Kidney epithelial cell (primary cell): ENCODE measurements around the gene ZNF407. TPM values are rescaled to one million over a fixed set of nuclear protein-coding genes. Genes with fewer than 3 reads are reported as not detected.

ENCODE experiments used
- DNase-seq: peaks from one replicate; pipeline ENCODE4 v3.0.0-alpha.2; 2010; ENCODE audit warnings: low read depth
- H3K27me3 ChIP-seq: 2 replicates; pipeline ENCODE4 v1.6.0; 2011; ENCODE audit warnings: low read length; ENCODE audit not compliant: control insufficient read depth, insufficient read depth
- H3K36me3 ChIP-seq: 2 replicates; pipeline ENCODE4 v1.5.1; 2011; ENCODE audit warnings: low read length; ENCODE audit not compliant: control insufficient read depth, insufficient read depth
- H3K4me3 ChIP-seq: 2 replicates; pipeline ENCODE4 v1.5.1; 2011; ENCODE audit warnings: low read depth, mild to moderate bottlenecking, control low read depth, low read length
- total RNA-seq: library from RNA; depleted of rRNA; stranded (reverse); fragments of >200 nt; gene quantifications from 2 replicates; pipeline ENCODE4 v1.2.3, GENCODE V29; 2015
- TF ChIP-seq, protein P1 (sequence below): IDR thresholded peaks from 2 replicates; pipeline ENCODE4 v1.5.1; 2011; ENCODE audit warnings: mild to moderate bottlenecking, moderate library complexity, low read length, control low read depth, inconsistent platforms; ENCODE audit not compliant: insufficient read depth, poor library complexity, severe bottlenecking

The ZNF407 gene
- total RNA-seq, 1 donor from 2014 or later: 8.2 TPM

DNA sequence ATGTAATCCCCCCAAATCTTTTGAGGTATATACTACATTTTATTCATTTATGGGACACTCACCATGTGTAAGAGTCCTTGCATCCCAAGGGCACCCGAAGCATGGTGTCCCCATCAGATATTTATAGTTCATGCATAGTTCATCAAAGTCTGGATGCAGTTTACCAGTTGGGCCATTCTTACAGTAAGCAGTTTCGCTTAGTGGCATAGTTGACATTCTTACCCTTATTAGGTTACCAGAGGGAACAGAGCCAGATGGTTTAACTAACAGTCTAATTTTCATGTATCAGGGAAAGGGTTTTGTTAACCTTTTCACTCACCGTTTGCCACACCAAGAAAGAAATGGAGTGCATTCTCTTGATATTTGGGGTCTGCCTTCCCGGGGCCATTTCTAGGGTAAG lies 7.1 kb downstream of the ZNF407 start:
- no peaks in the 10 kb centered on the region for H3K36me3 ChIP-seq

DNA sequence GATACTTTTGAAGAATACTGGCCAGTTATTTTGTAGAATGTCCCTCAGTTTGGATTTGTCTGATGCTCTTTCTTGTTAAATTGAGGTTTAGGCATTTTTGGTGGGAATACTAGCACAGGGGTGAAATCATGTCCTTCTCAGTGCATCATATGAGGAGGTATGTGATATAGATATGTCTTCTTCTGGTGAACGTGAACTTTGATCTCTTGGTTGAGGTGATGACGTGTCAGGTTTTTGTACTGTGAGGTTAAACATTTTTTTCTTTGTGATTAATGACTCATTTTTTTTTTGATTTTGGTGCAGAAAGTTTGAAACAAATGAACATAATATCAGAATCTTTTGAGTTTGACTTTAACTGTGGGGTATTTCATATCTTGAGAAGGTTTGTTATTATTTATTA lies 11.0 kb downstream of the ZNF407 start:
- DNase-seq: no peak

More for the DNA sequence above, 7.1 kb downstream of the ZNF407 start:
- no peak overlapping the region for H3K4me3 ChIP-seq
- DNase-seq: no peak
- TF ChIP-seq, protein P1, sequence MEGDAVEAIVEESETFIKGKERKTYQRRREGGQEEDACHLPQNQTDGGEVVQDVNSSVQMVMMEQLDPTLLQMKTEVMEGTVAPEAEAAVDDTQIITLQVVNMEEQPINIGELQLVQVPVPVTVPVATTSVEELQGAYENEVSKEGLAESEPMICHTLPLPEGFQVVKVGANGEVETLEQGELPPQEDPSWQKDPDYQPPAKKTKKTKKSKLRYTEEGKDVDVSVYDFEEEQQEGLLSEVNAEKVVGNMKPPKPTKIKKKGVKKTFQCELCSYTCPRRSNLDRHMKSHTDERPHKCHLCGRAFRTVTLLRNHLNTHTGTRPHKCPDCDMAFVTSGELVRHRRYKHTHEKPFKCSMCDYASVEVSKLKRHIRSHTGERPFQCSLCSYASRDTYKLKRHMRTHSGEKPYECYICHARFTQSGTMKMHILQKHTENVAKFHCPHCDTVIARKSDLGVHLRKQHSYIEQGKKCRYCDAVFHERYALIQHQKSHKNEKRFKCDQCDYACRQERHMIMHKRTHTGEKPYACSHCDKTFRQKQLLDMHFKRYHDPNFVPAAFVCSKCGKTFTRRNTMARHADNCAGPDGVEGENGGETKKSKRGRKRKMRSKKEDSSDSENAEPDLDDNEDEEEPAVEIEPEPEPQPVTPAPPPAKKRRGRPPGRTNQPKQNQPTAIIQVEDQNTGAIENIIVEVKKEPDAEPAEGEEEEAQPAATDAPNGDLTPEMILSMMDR: no peak
- H3K27me3 ChIP-seq: no peaks in the 10 kb centered on the region

DNA sequence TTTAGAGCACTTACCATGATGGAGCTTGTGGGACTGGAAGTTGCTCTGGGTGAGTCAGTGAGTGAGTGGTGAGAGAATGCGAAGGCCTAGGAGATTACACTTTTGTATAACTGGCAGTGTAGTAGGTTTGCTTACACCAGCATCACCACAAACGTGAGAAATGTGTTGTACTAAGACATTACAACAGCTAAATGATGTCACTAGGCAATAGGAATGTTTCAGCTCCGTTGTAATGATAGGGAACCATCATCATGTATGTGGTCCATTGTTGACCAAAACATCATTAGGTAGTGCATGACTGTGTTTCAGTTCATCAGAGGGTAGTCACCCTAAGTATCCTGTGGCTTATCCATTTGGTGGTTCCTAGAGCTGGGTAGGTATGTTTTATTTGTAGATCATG lies 11.9 kb downstream of the ZNF407 start:
- no peaks in the 10 kb centered on the region for H3K36me3 ChIP-seq
- no peak overlapping the region for H3K4me3 ChIP-seq
- H3K27me3 ChIP-seq: no peaks in the 10 kb centered on the region
- TF ChIP-seq, protein P1: no peak
- DNase-seq: no peak

More for the DNA sequence above, 11.0 kb downstream of the ZNF407 start:
- TF ChIP-seq, protein P1: no peak
- no peaks in the 10 kb centered on the region for H3K36me3 ChIP-seq
- H3K4me3 ChIP-seq: no peak overlapping the region
- H3K27me3 ChIP-seq: no peaks in the 10 kb centered on the region

DNA sequence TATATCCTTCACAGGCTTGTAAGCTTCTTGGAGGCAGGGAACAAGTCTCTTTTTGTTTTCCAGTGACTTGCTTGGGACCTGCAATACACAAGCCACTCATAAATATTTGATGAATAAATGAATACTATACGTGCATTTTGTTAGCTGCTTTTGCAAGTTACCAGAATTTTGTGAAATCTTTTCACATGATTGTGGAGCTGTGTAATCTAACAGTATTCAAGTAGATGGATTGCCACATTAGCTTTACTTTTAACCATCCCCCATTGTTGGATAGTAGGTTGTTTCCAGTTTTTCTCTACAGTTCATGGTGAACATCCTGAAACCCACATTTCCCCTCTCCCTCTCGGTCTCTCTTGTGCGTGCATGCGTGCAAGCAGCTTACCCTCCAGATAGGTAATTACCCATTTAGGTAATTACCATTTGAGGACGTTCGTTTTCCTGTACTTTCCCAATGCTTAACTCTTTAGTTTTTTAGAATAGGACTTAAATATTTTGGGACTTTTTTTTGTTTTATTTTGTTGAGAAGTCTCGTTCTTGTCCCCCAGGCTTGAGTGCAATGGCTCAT lies 12.5 kb downstream of the ZNF407 start:
- no peak for DNase-seq
- Histone ChIP-seq H3K4me3 (no peak overlapping the region), H3K27me3 (no peaks in the 10 kb centered on the region), H3K36me3 (no peaks in the 10 kb centered on the region)
- TF ChIP-seq, protein P1: no peak

DNA sequence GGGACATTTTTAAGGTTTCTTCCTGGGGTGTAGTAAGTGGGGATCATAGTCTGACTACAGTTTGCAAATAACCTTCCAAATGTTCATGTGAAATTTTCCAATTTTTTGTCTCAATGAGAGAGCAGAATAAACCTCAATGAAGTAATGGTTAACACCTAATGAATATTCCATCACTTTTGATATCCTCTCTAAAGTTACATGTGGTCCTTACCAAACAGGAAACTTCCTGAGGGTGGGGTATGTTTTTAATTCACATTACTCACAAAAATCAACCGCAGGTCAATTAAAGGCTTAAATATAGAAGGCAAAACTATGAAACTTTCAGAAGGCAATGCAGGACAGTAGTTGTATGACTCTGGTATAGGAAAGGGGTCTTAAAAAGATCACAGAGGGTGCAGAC lies 13.2 kb downstream of the ZNF407 start:
- H3K27me3 ChIP-seq: no peaks in the 10 kb centered on the region
- TF ChIP-seq, protein P1: no peak
- no peak overlapping the region for H3K4me3 ChIP-seq
- H3K36me3 ChIP-seq: no peaks in the 10 kb centered on the region
- no peak for DNase-seq

DNA sequence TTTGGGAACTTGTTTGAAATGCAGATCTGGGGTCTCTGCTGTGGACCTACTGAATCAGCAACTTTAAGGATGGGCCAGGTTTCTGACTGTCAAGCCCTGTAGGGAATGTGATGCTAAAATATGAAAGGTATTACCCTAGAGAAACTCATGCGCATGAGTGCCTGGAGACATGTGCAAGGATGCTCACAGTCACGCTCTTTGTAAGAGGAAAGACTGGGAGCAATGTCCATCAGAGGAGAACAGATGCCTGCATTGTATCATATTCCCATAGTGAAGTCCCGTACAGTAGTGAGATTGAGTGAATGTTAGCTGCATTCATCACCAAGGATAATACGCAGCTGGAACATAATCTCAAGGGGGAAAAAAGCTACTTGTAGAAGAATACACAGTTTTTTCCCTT lies 14.1 kb downstream of the ZNF407 start:
- Histone ChIP-seq H3K27me3 (no peaks in the 10 kb centered on the region), H3K4me3 (no peak overlapping the region), H3K36me3 (no peaks in the 10 kb centered on the region)
- TF ChIP-seq, protein P1: no peak
- DNase-seq: no peak
